ENCODE measurements around the gene FBRS. TPM values are rescaled to one million over a fixed set of nuclear protein-coding genes. Genes with fewer than 3 reads are reported as not detected.

The FBRS gene
- total and polyA plus RNA-seq, 2 donors (not counting 3 experiments of a cell fraction or from before 2014, with no cell fraction given) = 15.5 to 68.6 TPM

DNA sequence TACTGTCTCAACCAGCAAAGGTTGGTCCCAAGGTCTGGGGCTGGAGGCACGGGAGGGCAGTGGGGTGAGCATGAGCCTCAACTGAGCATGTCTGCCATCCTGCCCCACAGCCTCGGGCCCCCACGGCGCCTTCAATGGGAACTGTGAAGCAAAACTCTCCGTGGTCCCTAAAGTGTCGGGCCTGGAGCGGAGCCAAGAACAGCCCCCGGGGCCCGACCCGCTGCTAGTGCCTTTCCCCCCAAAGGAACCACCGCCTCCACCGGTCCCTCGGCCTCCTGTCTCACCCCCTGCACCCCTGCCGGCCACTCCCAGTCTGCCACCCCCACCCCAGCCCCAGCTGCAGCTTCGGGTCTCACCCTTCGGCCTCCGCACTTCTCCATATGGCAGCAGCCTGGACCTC, 4.2 kb downstream of the FBRS start:
- Histone ChIP-seq H3K27me3 (ENCODE audit: control insufficient read depth in 2 of 2, insufficient read depth in 2 of 2, low read length in 2 of 2) (no peaks in the 10 kb centered on the region), H3K9me3 (replicated peaks; ENCODE audit: control insufficient read depth, insufficient read depth, low read length) (no peaks in the 10 kb centered on the region), H3K79me2 (ENCODE audit: control insufficient read depth, insufficient read depth, low read length) (peaks cover 43% of the 10 kb centered on the region), H2AFZ (ENCODE audit: low read depth, low read length) (no peak overlapping the region), H3K4me2 (ENCODE audit: insufficient read depth, low read length) (no peak overlapping the region), H3K4me3 (replicated peaks in 1 of 3; ENCODE audit: insufficient read depth in 1 of 3, low read depth in 1 of 3, low read length in 3 of 3) (no peak overlapping the region), H3K9me1 (replicated peaks; ENCODE audit: control insufficient read depth, extremely low read depth, insufficient read depth, low read length) (no peaks in the 10 kb centered on the region), H3K36me3 (ENCODE audit: control insufficient read depth in 2 of 2, extremely low read depth in 1 of 2, insufficient read depth in 2 of 2, low read length in 2 of 2) (peaks cover 18 to 55% of the 10 kb centered on the region in 2 experiments), H3K9ac (replicated peaks; ENCODE audit: extremely low read depth, insufficient read depth, low read length) (no peak overlapping the region), H3K4me1 (ENCODE audit: control insufficient read depth, extremely low read depth, insufficient read depth, low read length) (peaks cover 14% of the 10 kb centered on the region), H3K27ac (ENCODE audit: insufficient read depth, low read depth, low read length) (no peak overlapping the region), H4K20me1 (replicated peaks; ENCODE audit: control insufficient read depth, extremely low read depth, insufficient read depth, low read length) (no peaks in the 10 kb centered on the region)
- intact Hi-C loops (cut with micrococcal nuclease) (no loop called here), dilution Hi-C loops (cut with MboI; ENCODE audit: extremely low pct_ligation_motif_present, low sequenced_read_pairs) (no loop called here)
- FAIRE-seq = no peak
- POLR2A ChIA-PET = no interaction called here
- no TSS peak for BruUV-seq (replicated peaks)
- TF ChIP-seq POLR2AphosphoS5 (IDR thresholded peaks at IDR 0.05; ENCODE audit: insufficient read depth, low read depth, low read length) = no peak
- TF ChIP-seq POLR2A (IDR thresholded peaks at IDR 0.05; ENCODE audit: low read depth, low read length) = no peak
- no peak for TF ChIP-seq EZH2 (IDR thresholded peaks at IDR 0.05; ENCODE audit: borderline replicate concordance, low read depth, low read length, severe bottlenecking)
- TF ChIP-seq, protein P1, sequence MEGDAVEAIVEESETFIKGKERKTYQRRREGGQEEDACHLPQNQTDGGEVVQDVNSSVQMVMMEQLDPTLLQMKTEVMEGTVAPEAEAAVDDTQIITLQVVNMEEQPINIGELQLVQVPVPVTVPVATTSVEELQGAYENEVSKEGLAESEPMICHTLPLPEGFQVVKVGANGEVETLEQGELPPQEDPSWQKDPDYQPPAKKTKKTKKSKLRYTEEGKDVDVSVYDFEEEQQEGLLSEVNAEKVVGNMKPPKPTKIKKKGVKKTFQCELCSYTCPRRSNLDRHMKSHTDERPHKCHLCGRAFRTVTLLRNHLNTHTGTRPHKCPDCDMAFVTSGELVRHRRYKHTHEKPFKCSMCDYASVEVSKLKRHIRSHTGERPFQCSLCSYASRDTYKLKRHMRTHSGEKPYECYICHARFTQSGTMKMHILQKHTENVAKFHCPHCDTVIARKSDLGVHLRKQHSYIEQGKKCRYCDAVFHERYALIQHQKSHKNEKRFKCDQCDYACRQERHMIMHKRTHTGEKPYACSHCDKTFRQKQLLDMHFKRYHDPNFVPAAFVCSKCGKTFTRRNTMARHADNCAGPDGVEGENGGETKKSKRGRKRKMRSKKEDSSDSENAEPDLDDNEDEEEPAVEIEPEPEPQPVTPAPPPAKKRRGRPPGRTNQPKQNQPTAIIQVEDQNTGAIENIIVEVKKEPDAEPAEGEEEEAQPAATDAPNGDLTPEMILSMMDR (IDR thresholded peaks at IDR 0.05; ENCODE audit: extremely low read depth in 1 of 2, insufficient read depth in 1 of 2, low read depth in 1 of 2, low read length in 2 of 2) = no peak
- TF ChIP-seq, protein P2, sequence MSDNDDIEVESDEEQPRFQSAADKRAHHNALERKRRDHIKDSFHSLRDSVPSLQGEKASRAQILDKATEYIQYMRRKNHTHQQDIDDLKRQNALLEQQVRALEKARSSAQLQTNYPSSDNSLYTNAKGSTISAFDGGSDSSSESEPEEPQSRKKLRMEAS (IDR thresholded peaks at IDR 0.05; ENCODE audit: insufficient read depth, insufficient read length) = no peak
- CTCF ChIA-PET = no interaction called here
- no peak for DNase-seq (ENCODE audit: low read depth, low spot score)

DNA sequence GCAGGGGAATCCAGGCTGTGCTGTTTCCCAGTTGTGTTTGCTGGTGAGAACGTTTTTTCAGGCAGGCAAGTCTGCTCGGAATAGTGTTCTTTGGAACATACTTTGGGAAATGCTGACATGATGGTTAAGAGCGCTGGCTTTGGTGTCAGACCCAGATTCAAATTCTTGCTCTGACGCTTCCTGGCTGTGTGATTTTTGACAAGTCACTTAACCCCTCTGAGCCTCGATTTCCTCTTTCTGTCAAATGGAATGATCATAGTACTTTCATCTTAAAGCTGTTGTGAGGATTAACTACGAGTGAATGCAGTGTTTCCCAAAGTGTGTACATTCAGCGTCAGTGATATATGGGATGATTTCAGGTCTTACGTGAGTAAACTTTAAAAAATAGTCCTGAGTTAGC, 4.8 kb downstream of the FBRS start:
- intact Hi-C loops (cut with micrococcal nuclease) (no loop called here), dilution Hi-C loops (cut with MboI; ENCODE audit: extremely low pct_ligation_motif_present, low sequenced_read_pairs) (no loop called here)
- Histone ChIP-seq H3K27ac (ENCODE audit: insufficient read depth, low read depth, low read length) (no peak overlapping the region), H2AFZ (ENCODE audit: low read depth, low read length) (no peak overlapping the region), H4K20me1 (replicated peaks; ENCODE audit: control insufficient read depth, extremely low read depth, insufficient read depth, low read length) (no peaks in the 10 kb centered on the region), H3K79me2 (ENCODE audit: control insufficient read depth, insufficient read depth, low read length) (peaks cover 43% of the 10 kb centered on the region), H3K4me1 (ENCODE audit: control insufficient read depth, extremely low read depth, insufficient read depth, low read length) (peaks cover 12% of the 10 kb centered on the region), H3K27me3 (ENCODE audit: control insufficient read depth in 2 of 2, insufficient read depth in 2 of 2, low read length in 2 of 2) (no peaks in the 10 kb centered on the region), H3K4me3 (replicated peaks in 1 of 3; ENCODE audit: insufficient read depth in 1 of 3, low read depth in 1 of 3, low read length in 3 of 3) (no peak overlapping the region), H3K9me3 (replicated peaks; ENCODE audit: control insufficient read depth, insufficient read depth, low read length) (no peaks in the 10 kb centered on the region), H3K36me3 (ENCODE audit: control insufficient read depth in 2 of 2, extremely low read depth in 1 of 2, insufficient read depth in 2 of 2, low read length in 2 of 2) (peaks cover 23 to 60% of the 10 kb centered on the region in 2 experiments), H3K9me1 (replicated peaks; ENCODE audit: control insufficient read depth, extremely low read depth, insufficient read depth, low read length) (no peaks in the 10 kb centered on the region), H3K9ac (replicated peaks; ENCODE audit: extremely low read depth, insufficient read depth, low read length) (no peak overlapping the region), H3K4me2 (ENCODE audit: insufficient read depth, low read length) (no peak overlapping the region)
- DNase-seq (ENCODE audit: low read depth, low spot score) = no peak
- ChIA-PET POLR2A (no interaction called here), CTCF (no interaction called here)
- TF ChIP-seq FOS (IDR thresholded peaks at IDR 0.05; ENCODE audit: borderline replicate concordance, insufficient read depth, low read length) (no peak), GATA2 (IDR thresholded peaks at IDR 0.05; ENCODE audit: insufficient read depth, insufficient read length, low read depth, low read length) (no peak), MYC (IDR thresholded peaks at IDR 0.05; ENCODE audit: low read depth, low read length) (no peak), POLR2AphosphoS5 (IDR thresholded peaks at IDR 0.05; ENCODE audit: insufficient read depth, low read depth, low read length) (no peak), JUN (IDR thresholded peaks at IDR 0.05; ENCODE audit: borderline replicate concordance, insufficient read depth, insufficient read length, low read depth) (no peak), EZH2 (IDR thresholded peaks at IDR 0.05; ENCODE audit: borderline replicate concordance, low read depth, low read length, severe bottlenecking) (no peak), POLR2A (IDR thresholded peaks at IDR 0.05; ENCODE audit: low read depth, low read length) (no peak)
- TF ChIP-seq, protein P2 (IDR thresholded peaks at IDR 0.05; ENCODE audit: insufficient read depth, insufficient read length) = no peak
- TF ChIP-seq, protein P1 (IDR thresholded peaks at IDR 0.05; ENCODE audit: extremely low read depth in 1 of 2, insufficient read depth in 1 of 2, low read depth in 1 of 2, low read length in 2 of 2) = no peak
- no TSS peak for BruUV-seq (replicated peaks)
- no peak for FAIRE-seq

Data from endothelial cell of umbilical vein (primary cell).